ENCODE data around the gene MAP2K3.

Gene MAP2K3

GRCh38 chr17:21283482-21284318 is 811 bp upstream of the MAP2K3 start:
- DNase-seq: no peak

- no peak for DNase-seq
Measured at GRCh38 chr17:21285164-21286065, 904 bp downstream of the MAP2K3 start.

- no peak for DNase-seq
Measured at GRCh38 chr17:21286066-21286770, 1.7 kb downstream of the MAP2K3 start.

DNA sequence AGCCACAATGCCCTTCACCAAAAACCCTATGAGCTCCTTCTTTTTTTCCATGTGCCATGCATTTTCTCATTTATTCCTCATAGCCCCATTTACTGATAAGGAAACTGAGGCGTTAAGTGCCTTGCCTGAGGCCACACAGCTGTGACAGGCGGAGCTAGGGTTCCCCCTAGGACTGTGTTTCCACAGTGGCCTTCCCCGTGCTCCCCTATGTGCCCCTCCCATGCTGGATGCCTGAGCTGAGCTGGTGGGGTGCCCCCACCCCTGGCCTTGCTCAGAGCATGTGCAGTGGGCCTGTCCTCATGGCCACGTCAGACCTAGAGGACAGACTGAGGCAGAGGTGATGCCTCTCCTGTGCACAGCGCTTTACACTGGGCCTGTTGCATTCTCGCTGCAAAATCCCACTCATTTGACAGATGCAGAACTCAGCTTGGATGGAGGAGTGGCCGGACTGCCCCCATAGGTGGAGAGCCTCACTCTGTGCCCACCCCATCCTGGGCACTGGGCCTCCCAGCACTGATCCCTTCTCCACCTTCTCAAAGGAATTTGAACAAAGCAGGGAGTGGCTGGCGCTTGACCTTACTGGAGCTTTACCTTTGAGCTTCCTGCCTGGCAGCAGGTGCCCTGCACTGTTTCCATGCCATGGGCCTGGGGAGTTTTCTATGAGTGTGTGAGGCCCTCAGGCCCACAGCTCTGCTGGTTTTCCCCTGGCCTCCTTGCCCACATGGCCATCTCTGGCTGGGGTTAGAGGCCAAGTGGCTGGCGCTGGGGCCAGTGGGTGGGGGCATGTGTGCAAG is 2.6 kb downstream of the MAP2K3 start:
- DNase-seq: no peak

DNA sequence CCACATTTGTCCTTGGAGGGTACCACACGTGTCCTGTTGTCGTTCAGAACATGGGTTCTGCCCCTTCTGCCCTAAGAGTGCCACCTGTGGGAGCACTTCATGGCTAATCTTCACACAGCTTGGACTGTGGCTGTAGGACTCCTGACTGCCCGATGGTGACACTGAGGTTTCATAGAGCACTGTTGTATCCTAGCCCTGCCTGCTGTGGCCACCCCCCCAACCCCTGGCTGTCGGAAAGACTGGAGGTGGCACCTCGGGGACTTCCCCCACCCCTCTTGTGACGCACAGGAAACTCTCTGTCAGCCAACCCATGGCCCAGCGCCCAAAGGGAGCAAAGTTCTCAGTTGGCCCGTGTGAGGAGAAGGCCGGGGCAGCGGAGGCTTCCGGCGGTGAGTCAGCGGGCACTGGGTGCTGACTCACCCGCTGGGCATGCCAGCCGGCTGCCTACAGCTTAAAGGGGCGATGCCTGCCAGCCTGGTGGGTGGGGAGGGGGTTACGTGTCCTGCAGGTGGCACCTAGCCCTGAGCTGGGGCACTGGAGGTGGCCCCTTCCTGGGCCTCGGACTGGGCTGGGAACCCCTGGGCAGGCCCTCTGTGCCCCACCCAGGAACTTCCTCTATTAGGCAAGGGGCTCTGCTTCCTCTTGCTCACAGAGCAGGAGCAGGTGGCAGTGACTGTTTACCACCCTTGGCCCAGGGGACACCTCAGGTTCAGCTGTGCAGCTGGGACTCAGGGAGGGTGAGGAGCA is 3.4 kb downstream of the MAP2K3 start:
- DNase-seq: peak; percentile 98

- DNase-seq: no peak
Measured at GRCh38 chr17:21288571-21289017, 4.1 kb downstream of the MAP2K3 start.

DNA sequence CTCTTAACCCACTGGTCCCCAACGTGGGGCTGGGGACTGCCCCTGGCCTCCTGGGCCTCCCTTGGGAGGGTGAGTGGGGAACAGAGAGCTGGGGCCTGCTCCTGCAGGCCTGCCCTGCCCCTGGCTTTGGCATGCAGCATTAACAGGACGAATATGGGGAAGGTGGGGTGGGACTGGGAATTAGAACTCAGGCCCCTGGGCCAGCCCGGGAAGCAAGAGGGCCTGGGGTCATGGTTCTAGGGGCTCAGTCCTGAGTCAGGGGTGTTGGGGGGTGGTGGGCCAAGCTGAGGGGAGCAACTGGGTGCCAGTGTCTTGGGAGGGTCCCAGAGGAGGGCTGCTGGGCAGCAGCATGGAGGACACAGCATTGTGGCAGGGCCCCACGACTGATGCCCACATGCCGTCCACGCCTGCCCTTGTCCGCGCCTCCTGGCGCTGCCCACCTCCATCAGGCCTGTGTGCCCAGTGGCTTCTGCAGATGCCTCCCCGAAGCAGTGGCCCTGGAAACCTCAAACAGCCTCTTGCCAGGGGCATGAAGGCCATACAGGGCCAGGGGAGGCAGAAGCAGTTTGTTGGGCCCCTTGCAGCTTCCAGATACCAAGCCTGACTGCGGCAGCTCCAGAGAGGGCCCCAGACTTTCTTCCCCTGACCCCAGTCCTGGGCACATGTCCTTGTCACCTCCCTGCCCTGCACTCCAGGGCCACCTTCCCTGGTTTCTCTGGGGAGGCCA is 4.8 kb downstream of the MAP2K3 start:
- DNase-seq: no peak

GRCh38 chr17:21289902-21290571 is 5.5 kb downstream of the MAP2K3 start:
- DNase-seq: no peak

DNA sequence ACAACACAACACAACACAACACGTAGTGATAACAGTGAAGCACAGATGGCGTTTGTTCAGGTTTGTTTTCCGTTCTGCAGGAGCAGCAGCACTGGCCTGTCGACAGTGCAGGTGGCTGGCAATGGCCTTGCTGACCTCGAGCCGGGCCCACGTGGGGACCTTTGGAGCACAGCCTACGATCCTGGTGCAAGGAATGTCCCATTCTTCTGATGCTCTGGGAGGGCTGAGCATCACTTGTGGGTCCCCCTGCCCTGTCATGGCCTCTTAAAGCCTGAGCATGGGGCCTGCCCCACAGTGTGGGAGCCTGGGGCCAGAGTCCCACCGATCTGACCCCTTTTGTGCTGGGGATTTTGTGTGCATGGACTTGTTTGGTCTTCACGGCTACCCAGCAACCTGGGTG is 6.8 kb downstream of the MAP2K3 start:
- DNase-seq: no peak

DNA sequence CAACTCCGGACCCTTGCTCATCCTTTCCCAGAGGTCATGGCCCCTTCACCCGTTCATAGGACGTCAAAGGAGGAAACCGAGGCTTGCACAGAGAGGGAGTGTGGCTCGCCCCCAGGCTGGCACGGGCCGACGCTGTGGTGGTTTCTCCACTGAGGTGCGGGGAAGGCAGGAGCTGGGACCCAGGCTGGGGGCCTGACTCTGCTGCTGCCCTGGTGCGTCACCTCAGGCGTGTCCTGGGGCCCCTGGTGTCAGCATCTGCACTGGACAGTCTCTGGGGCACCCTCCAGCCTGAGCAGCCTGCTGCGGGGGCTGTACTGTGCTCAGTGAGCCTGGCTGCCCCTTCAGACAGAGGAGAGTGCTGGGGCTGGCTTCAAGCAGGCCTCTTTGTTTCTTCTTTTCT is 7.4 kb downstream of the MAP2K3 start:
- DNase-seq: no peak

DNA sequence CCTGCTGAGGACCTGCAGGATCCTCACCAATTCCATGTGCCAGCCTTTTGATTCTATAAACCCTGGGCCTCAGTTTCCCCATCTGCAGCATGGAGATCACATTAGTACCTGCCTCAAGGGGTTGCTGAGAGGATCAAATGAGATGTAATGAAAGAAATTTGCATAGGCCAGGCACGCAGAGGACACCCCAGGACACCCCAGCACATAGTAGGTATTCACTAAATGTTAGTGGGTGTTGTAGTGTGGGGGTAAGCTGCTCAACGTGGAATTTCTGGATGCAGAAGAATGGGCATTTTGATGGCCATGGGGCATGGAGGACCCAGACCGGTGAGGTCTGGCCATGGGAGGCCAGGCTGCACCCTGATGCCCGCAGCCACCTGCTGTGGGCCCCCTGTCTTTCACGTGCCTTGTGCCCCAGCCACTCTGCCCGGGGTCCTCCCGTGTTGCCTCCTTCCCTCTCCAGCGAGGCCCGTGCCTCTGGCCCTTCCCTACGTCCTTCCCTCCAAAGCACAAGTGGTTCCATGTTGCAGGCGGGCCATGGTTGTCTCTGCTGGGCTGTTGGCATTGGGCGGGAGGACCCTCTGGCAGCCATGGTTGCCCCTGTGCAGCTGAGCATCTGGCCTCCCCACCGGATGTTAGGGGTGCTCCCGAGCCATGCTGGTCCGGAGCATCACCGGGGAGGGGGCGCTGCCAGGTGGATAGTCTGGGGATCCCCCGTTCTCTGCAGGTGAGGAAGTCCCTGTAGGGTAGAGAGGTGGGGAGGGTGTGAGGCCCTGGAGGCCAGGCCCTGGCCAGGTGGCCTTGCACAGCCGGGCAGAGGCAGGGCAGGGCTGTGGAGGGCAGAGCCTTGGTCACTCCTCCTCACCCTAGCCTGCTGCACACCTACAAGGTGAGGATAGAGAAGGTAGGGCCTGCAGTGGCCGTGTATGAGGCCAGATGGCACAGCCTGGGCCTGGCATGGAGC is 8.6 kb downstream of the MAP2K3 start:
- no peak for DNase-seq

GRCh38 chr17:21293831-21294210 is 9.3 kb downstream of the MAP2K3 start:
- DNase-seq: no peak

DNA sequence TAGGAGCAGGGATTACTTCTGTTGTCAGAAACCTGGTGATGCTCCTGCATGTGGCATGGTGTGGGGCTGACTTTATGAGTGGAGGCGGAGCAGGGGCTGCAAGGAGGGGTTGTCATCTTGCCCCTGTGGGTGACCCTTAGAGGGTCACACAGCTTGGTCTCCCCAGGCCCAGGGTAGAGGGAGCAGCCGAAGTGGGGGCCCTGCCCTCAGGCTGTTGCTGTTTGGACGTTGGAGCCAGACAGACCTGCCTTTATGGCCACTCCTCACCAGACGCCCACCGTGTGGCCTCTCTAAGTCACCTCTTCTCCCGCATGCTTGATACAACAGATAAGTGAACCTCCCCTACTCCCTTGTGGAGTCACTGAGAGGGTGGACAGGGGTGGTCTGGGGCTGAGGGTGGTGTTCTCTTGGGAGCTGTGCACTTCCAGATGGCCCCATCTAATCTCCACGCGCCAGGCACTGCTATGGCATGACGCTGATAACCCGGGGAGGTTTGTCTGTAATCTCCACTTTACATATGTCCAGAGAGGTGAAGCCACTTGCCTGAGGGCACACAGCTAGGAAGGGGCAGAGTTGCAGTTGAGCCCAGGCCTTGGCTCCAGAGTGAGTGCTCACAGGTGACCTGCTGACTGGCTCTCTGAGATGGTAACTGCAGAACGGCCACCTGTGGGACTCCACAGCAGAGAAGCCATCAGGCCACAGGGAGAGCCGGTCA is 10.0 kb downstream of the MAP2K3 start:
- no peak for DNase-seq

DNA sequence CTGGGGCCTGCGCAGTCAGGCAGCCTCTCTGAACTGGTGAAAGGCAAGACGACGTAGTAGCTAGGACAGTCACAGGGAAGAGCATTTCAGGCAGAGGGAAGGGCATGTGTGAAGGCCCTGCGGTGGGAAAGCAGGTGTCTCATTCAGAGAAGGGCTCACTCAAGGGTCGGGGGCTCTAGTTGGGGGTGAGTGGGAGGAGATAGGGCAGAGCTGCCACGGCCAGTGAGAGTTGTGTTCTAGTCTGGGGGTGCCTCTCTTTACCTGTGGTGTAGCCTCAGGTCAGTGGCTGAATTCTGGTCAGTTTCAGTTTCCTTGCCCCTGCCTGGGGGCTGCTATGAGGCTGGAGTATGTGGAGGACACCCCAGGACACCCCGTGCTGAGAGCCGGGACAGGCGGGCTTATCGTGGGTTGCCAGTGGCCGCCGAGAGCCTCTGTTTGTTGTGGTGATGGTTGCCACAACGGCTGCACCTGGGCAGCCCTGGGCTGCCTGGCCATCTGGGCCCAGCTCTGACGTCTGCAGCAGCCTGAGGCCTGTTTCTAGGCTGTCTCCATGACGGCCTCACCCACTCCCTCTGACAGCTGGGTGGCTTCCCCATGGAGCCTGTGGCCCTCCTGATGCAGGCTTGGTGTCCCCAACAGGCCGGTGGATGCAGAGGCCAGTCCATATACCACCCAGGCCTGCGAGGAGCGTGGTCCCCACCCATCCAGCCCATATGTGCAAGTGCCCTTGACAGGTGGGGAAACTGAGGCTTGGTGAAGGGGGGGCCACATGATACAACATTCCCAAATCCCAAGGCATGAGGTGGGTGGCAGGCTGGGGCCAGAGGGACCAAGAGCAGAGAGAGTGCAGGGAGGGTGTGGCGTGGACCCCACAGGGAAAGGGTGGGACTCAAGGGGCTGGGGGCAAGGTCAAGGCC is 10.8 kb downstream of the MAP2K3 start:
- no peak for DNase-seq

DNA sequence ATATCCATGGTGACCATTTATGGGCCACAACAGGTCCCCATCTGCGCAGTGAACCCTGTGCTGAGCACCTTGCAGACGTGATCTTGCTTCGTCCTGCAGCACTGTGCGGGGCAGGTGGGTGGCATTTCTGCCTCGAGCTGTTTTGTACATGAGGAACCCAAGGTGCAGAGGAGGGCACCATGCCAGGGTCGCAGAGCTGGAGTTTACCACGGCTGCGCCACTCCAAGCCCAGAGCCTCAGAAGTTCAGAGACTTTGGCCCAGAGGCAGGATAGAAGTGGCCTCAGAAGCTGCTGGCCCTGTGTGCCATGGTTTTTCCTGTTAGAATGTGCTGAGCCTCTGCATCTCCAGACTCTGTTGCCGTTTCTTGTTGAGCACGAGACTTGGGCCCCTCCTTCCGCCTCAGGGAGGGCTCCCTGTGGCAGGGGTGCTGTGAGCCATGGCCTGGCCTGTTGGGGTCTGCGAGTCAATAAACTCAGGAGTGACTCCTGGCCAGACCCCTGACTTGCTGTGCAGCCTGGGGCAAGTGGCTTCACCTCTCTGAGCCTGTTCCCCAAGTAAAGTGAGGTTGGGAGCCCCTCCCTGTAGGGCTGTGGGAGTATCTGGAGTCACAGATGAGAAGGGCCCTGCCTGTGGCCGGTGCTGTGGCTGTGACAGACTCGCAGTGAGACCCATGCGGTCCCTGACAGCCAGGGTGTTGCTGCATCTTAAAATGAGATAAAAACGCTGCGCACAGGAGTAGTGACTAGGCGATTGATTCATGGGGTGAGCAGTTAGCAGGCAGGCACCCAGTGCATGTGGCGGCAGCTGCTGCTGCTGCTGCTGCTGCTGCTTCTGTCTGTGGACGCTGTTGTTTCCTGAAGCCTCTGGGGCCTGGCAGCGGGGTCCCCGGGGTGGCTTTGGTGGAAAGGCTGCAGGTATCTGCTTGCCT is 11.8 kb downstream of the MAP2K3 start:
- no peak for DNase-seq

- no peak for DNase-seq
Measured at GRCh38 chr17:21297026-21297520, 12.6 kb downstream of the MAP2K3 start.

Measured in activated T-cell treated with anti-CD3 and anti-CD28 coated beads for 4 hours (primary cell).